PFSK-1 (cell line): ENCODE measurements around the gene TECRL. TPM values are rescaled to one million over a fixed set of nuclear protein-coding genes. Genes with fewer than 3 reads are reported as not detected.

Experiments
- FOXP2 ChIP-seq: optimal IDR thresholded peaks from 2 replicates; pipeline ENCODE3; 2011; ENCODE audit warnings: borderline replicate concordance, control low read depth, inconsistent platforms; ENCODE audit not compliant: insufficient read depth; ENCODE audit errors: extremely low read length, extremely low read depth
- POLR2AphosphoS5 ChIP-seq: IDR thresholded peaks from 2 replicates; pipeline ENCODE4 v1.6.1; 2012; ENCODE audit warnings: low read depth, mild to moderate bottlenecking, control low read depth, low read length, moderate library complexity
- SIN3A ChIP-seq: IDR thresholded peaks from 2 replicates; pipeline ENCODE4 v1.6.1; 2012; ENCODE audit warnings: mild to moderate bottlenecking, low read length, moderate library complexity, borderline replicate concordance; ENCODE audit not compliant: insufficient read depth
- TAF1 ChIP-seq: IDR thresholded peaks from 2 replicates; pipeline ENCODE4 v1.6.1; 2012; ENCODE audit warnings: low read length, control low read depth, borderline replicate concordance; ENCODE audit not compliant: insufficient read depth
- polyA plus RNA-seq: library from polyadenylated mRNA; unstranded; fragments of >200 nt; gene quantifications from one replicate; pipeline ENCODE4 v1.2.1, GENCODE V29; 2012; ENCODE audit warnings: low read depth, missing spikeins; ENCODE audit not compliant: insufficient read length
- TF ChIP-seq, protein P1 (sequence below), 2 experiments: IDR thresholded peaks; 2 replicates each; pipeline versions ENCODE4 v1.6.1 to v1.8.0; 2011 to 2012; ENCODE audit warnings: low read depth in 2 of 2, low read length in 2 of 2, control low read depth in 1 of 2, inconsistent platforms in 1 of 2, mild to moderate bottlenecking in 1 of 2, moderate library complexity in 1 of 2; ENCODE audit not compliant: insufficient read depth in 1 of 2

Gene TECRL, protein sequence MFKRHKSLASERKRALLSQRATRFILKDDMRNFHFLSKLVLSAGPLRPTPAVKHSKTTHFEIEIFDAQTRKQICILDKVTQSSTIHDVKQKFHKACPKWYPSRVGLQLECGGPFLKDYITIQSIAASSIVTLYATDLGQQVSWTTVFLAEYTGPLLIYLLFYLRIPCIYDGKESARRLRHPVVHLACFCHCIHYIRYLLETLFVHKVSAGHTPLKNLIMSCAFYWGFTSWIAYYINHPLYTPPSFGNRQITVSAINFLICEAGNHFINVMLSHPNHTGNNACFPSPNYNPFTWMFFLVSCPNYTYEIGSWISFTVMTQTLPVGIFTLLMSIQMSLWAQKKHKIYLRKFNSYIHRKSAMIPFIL
- polyA plus RNA-seq: not detected

DNA sequence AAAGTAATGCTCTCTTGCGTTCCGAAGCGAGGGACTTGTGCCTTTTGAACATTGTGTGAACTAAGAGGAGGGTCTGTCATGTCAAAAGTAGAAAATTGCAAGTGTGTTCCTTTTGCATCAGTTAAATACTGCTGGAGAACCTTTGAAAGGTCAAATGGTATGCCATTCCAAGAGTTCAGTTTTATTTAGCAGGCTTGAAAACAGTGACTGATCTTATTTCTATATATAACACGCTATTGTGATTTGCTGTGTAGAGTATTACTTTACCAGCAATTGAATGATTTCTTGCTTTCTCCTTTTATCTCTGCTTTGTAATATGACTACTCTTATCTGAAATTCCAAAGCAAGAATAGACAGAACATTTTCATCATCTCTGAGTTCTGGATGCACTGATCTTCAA is at the start of gene TECRL:
Gene TECRL, minus strand, starts transcription at position 151 of the 400 bp plus-strand sequence. Its CDS starts 99 bp downstream, at position 52.
- no peak for TF ChIP-seq SIN3A
- no peak for TF ChIP-seq FOXP2
- TF ChIP-seq POLR2AphosphoS5: no peak
- TF ChIP-seq, protein P1, sequence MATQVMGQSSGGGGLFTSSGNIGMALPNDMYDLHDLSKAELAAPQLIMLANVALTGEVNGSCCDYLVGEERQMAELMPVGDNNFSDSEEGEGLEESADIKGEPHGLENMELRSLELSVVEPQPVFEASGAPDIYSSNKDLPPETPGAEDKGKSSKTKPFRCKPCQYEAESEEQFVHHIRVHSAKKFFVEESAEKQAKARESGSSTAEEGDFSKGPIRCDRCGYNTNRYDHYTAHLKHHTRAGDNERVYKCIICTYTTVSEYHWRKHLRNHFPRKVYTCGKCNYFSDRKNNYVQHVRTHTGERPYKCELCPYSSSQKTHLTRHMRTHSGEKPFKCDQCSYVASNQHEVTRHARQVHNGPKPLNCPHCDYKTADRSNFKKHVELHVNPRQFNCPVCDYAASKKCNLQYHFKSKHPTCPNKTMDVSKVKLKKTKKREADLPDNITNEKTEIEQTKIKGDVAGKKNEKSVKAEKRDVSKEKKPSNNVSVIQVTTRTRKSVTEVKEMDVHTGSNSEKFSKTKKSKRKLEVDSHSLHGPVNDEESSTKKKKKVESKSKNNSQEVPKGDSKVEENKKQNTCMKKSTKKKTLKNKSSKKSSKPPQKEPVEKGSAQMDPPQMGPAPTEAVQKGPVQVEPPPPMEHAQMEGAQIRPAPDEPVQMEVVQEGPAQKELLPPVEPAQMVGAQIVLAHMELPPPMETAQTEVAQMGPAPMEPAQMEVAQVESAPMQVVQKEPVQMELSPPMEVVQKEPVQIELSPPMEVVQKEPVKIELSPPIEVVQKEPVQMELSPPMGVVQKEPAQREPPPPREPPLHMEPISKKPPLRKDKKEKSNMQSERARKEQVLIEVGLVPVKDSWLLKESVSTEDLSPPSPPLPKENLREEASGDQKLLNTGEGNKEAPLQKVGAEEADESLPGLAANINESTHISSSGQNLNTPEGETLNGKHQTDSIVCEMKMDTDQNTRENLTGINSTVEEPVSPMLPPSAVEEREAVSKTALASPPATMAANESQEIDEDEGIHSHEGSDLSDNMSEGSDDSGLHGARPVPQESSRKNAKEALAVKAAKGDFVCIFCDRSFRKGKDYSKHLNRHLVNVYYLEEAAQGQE (IDR thresholded peaks at IDR 0.05; ENCODE audit: insufficient read depth in 1 of 2, low read depth in 2 of 2, low read length in 2 of 2): no peak

- TF ChIP-seq POLR2AphosphoS5 (no peak), SIN3A (no peak), TAF1 (no peak), FOXP2 (no peak)
- TF ChIP-seq, protein P1 (IDR thresholded peaks at IDR 0.05; ENCODE audit: insufficient read depth in 1 of 2, low read depth in 2 of 2, low read length in 2 of 2): no peak
These were observed 23.4 kb upstream of the TECRL start for GRCh38 chr4:64432674-64433073.

- TF ChIP-seq, protein P1 (IDR thresholded peaks at IDR 0.05; ENCODE audit: insufficient read depth in 1 of 2, low read depth in 2 of 2, low read length in 2 of 2): no peak
- no peak for TF ChIP-seq POLR2AphosphoS5
- no peak for TF ChIP-seq SIN3A
- no peak for TF ChIP-seq FOXP2
- no peak for TF ChIP-seq TAF1
These were observed 21.7 kb upstream of the TECRL start for GRCh38 chr4:64430933-64431332.

GRCh38 chr4:64417974-64418373 is 8.7 kb upstream of the TECRL start:
- no peak for TF ChIP-seq POLR2AphosphoS5

- TF ChIP-seq POLR2AphosphoS5: no peak
- TF ChIP-seq TAF1: no peak
- TF ChIP-seq SIN3A: no peak
- TF ChIP-seq FOXP2: no peak
- TF ChIP-seq, protein P1 (IDR thresholded peaks at IDR 0.05; ENCODE audit: insufficient read depth in 1 of 2, low read depth in 2 of 2, low read length in 2 of 2): no peak
These were observed 2.2 kb downstream of the TECRL start for GRCh38 chr4:64407000-64407399.
